Thyroid gland (tissue), 4 donors: ENCODE data around the gene SECTM1. TPM values are rescaled to one million over a fixed set of nuclear protein-coding genes. Genes with fewer than 3 reads are reported as not detected.

Experiments
- DNase-seq, 2 donors: peaks; one replicate each; pipeline ENCODE4 v3.0.0-alpha.2; 2019
- H3K27ac ChIP-seq, 3 donors: fragments of 200-600 bp; sonication (generic); 1 replicate in 2 of 3; 2 replicates in 1 of 3; pipeline ENCODE4 v1.5.1; 2016 to 2019; ENCODE audit warnings: mild to moderate bottlenecking in 1 of 3, moderate library complexity in 1 of 3
- H3K27me3 ChIP-seq: fragments of 200-600 bp; sonication (generic); one replicate; pipeline ENCODE4 v1.5.1; 2019
- H3K36me3 ChIP-seq, 2 donors: fragments of 200-600 bp; sonication (generic); one replicate each; pipeline ENCODE4 v1.5.1; 2016 to 2019
- H3K4me1 ChIP-seq, 2 donors: fragments of 200-600 bp; sonication (generic); one replicate each; pipeline ENCODE4 v1.5.1; 2017 to 2019
- H3K4me3 ChIP-seq, 3 donors: fragments of 200-600 bp; sonication (generic); replicated peaks in 1 of 3; 1 replicate in 2 of 3; 2 replicates in 1 of 3; pipeline ENCODE4 v1.5.1; 2016; ENCODE audit warnings: mild to moderate bottlenecking in 1 of 3
- H3K9me3 ChIP-seq: fragments of 200-600 bp; sonication (generic); one replicate; pipeline ENCODE4 v1.5.1; 2017
- POLR2A ChIP-seq, 2 donors: fragments of 450-650 bp; IDR thresholded peaks; one replicate each; pipeline ENCODE4 v1.6.1; 2017; ENCODE audit warnings: antibody characterized with exemption in 2 of 2, mild to moderate bottlenecking in 2 of 2, moderate library complexity in 1 of 2
- WGBS, 2 donors: methylation state at CpG; one replicate each; pipeline ENCODE4 v1.1.5; 2017; 5-methylcytosine and 5-hydroxymethylcytosine counted together
- intact Hi-C: fragments of 100-400 bp; cut with DNase I; formaldehyde crosslinking; loops from one replicate; pipeline ENCODE4 v1.15.1; 2023
- total RNA-seq, 4 donors: library from RNA; depleted of rRNA; stranded (reverse); fragments of >200 nt; gene quantifications; one replicate each; pipeline ENCODE4 v1.2.3, GENCODE V29; 2016
- TF ChIP-seq, protein P1 (sequence below), 6 experiments: fragments of 200-600 bp in 3 of 6; fragments of 450-650 bp in 3 of 6; sonication (generic) in 3 of 6; IDR thresholded peaks; one replicate each; pipeline ENCODE4 v1.5.1; 2016 to 2019; ENCODE audit warnings: antibody characterized with exemption in 6 of 6, mild to moderate bottlenecking in 2 of 6, inconsistent platforms in 1 of 6, moderate library complexity in 1 of 6

Gene SECTM1
- total RNA-seq, 4 donors from 2014 or later = 4.1 to 15.3 (median 5.1) TPM

DNA sequence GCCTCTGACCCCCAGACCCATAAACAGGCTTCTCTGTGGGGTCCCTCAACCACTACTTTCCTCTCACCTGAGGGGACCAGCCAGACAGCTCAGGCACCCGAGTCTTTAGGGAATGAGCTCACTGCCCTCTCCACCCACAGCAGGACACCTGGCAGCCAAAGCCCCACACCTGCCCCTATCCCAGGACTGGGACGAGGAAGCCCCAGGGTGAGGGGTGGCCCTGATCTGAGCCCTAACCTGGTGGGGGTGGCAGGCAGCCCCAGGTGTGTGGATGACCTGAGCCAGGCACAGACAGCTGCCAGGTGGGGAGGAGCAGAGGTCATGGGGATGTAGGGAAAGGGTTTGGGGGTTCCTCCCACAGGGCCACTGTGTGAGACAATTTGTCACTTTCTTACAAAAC lies 23.8 kb upstream of the SECTM1 start:
- WGBS, 2 donors = 100% methylated on average over 1 of the region's 2 CpGs; no CpG with 5 or more reads in 1 of the 2 donors
- Histone ChIP-seq H3K27me3 (no peaks in the 10 kb centered on the region), H3K9me3 (no peaks in the 10 kb centered on the region), H3K4me3 (no peak overlapping the region), H3K36me3 (no peaks in the 10 kb centered on the region), H3K4me1 (peaks cover 12 to 27% of the 10 kb centered on the region in 2 donors), H3K27ac (peak overlapping the region; percentile 88 to 95 (median 89))
- intact Hi-C loops = loop anchor here (10.0 kb wide), 1 partner anchor 417 kb away; no protein-coding TSS in a partner anchor
- DNase-seq = no peak
- TF ChIP-seq, protein P1, sequence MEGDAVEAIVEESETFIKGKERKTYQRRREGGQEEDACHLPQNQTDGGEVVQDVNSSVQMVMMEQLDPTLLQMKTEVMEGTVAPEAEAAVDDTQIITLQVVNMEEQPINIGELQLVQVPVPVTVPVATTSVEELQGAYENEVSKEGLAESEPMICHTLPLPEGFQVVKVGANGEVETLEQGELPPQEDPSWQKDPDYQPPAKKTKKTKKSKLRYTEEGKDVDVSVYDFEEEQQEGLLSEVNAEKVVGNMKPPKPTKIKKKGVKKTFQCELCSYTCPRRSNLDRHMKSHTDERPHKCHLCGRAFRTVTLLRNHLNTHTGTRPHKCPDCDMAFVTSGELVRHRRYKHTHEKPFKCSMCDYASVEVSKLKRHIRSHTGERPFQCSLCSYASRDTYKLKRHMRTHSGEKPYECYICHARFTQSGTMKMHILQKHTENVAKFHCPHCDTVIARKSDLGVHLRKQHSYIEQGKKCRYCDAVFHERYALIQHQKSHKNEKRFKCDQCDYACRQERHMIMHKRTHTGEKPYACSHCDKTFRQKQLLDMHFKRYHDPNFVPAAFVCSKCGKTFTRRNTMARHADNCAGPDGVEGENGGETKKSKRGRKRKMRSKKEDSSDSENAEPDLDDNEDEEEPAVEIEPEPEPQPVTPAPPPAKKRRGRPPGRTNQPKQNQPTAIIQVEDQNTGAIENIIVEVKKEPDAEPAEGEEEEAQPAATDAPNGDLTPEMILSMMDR (IDR thresholded peaks at IDR 0.05) = no peak
- no peak for TF ChIP-seq POLR2A (IDR thresholded peaks at IDR 0.05)

DNA sequence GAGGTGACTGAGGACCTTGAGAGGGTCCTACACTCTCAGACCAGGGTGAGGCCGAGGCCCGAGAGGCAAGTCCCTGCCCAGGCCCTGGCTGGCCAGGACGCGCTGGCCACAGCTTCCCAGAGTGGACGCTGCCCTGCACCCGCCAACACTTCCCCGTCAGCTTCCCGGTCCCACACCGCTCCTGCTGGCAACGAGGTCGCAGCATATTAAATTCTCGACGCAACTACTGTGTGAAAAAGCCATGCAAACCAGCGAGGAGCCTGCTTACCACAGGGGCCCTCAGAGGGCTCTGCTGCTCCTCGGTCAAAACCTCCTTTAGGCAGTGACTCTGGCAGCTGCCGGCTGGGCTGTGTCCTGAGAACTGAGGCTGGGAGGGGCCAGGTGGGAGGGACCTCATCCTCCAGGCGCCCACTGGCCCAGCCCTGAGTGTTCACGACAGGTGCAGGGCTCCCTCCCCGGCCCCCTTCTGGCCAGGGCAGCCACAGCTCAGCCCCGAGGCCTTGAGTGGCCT lies 23.3 kb upstream of the SECTM1 start:
- peak overlapping the region; percentile 88 to 95 (median 89) for H3K27ac ChIP-seq
- intact Hi-C loops = loop anchor here (10.0 kb wide), 1 partner anchor 418 kb away; no protein-coding TSS in a partner anchor

DNA sequence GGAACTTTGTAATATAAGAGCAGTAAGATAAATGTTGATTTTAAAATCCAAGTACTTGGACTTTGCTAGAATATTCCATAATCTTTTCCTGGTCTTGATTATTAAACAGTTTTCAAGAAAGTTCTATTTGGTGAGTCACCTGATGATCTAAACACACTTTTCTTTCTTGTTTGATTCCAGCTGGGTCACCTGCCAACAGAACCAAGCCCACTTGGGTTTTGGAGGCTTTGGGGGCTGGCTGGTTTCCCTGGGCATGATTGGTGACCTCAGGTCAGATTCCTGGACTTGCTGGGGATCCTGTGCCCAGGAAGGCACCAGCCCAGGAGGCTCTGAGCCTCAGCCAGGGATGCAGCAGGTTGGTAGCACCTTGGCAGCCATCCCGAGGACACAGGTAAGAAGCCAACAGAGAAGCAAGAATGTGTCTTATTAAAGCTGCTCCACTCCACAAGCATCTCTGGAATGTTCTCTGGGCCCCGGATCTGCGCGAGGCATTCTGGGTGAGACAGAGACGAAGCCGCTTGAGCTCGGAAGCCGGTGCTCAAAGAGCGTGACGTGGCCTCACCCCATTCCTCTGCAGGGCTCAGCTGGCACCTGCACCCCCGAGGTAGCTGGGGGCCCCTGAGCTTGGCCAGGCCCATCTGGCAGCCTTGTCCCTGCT lies 22.3 kb upstream of the SECTM1 start:
- peak in 1 of 2 donors; percentile 20 for TF ChIP-seq POLR2A (IDR thresholded peaks at IDR 0.05)
- TF ChIP-seq, protein P1 (IDR thresholded peaks at IDR 0.05) = peak in 1 of 6 experiments; percentile 19
- Histone ChIP-seq H3K4me3 (peak overlapping the region in 1 of 3 donors; percentile 15), H3K9me3 (no peaks in the 10 kb centered on the region), H3K27ac (peak overlapping the region; percentile 88 to 95 (median 89)), H3K27me3 (no peaks in the 10 kb centered on the region), H3K4me1 (peaks cover 12 to 31% of the 10 kb centered on the region in 2 donors), H3K36me3 (no peaks in the 10 kb centered on the region)
- WGBS, 2 donors = 0 to 56% methylated on average over 2 to 7 of the region's 11 CpGs
- DNase-seq = peak; percentile 100
- intact Hi-C loops = loop anchor here (10.0 kb wide), 1 partner anchor 419 kb away; no protein-coding TSS in a partner anchor

More for the DNA sequence above, 23.3 kb upstream of the SECTM1 start:
- peak; percentile 73 to 84 for DNase-seq
- no peaks in the 10 kb centered on the region for H3K27me3 ChIP-seq
- H3K9me3 ChIP-seq = no peaks in the 10 kb centered on the region
- 100% methylated on average over 1 of the region's 20 CpGs; no CpG with 5 or more reads in 1 of the 2 donors for WGBS, 2 donors
- H3K4me3 ChIP-seq = peak overlapping the region in 1 of 3 donors; percentile 15
- H3K4me1 ChIP-seq = peaks cover 12 to 30% of the 10 kb centered on the region in 2 donors
- peak in 1 of 2 donors; percentile 49 for TF ChIP-seq POLR2A (IDR thresholded peaks at IDR 0.05)
- TF ChIP-seq, protein P1 (IDR thresholded peaks at IDR 0.05) = no peak
- H3K36me3 ChIP-seq = no peaks in the 10 kb centered on the region

DNA sequence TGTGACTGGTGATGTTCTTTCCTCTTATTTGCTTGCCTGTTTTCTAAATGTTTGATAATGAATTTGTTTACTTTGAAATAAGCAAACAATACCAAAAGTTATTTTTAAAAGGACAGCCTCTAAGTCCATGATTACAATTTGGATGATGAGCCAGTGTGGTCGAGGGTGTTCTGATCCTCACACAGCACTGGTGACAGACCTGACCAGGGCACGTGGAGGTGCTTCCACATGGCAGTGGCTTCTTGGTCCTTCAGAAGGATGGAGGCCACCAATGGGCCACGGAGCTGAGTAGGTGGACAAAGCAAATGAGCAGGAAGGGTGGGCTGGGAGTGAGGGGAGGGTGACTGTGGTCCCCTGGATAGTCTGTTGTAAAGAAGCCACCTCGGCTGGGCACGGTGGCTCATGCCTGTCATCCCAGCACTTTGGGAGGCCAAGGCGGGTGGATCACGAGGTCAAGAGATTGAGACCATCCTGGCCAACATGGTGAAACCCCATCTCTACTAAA lies 21.3 kb upstream of the SECTM1 start:
- intact Hi-C loops = loop anchor here (5.0 to 10.0 kb wide), 2 partner anchors 197 to 420 kb away; no protein-coding TSS in a partner anchor

More for the DNA sequence above, 21.3 kb upstream of the SECTM1 start:
- H3K36me3 ChIP-seq = no peaks in the 10 kb centered on the region
- no peaks in the 10 kb centered on the region for H3K9me3 ChIP-seq
- no peak for DNase-seq
- WGBS, 2 donors = 91 to 92% methylated on average over 7 of the region's 7 CpGs
- H3K4me3 ChIP-seq = no peak overlapping the region
- H3K4me1 ChIP-seq = peaks cover 12 to 31% of the 10 kb centered on the region in 2 donors
- H3K27me3 ChIP-seq = no peaks in the 10 kb centered on the region
- TF ChIP-seq, protein P1 (IDR thresholded peaks at IDR 0.05) = no peak
- TF ChIP-seq POLR2A (IDR thresholded peaks at IDR 0.05) = no peak
- peak overlapping the region; percentile 65 to 95 (median 89) for H3K27ac ChIP-seq
